Ectodermal cell (in vitro differentiated cells): ENCODE measurements around the gene GOLT1B.

ENCODE experiments used
- H3K27ac ChIP-seq: 2 replicates; pipeline ENCODE4 v1.7.0; 2013; ENCODE audit warnings: mild to moderate bottlenecking, low read depth, low read length; ENCODE audit not compliant: insufficient read depth, poor library complexity, severe bottlenecking
- H3K27me3 ChIP-seq: 2 replicates; pipeline ENCODE4 v1.7.0; 2013; ENCODE audit warnings: mild to moderate bottlenecking, low read length; ENCODE audit not compliant: insufficient read depth, control insufficient read depth, poor library complexity, severe bottlenecking
- H3K36me3 ChIP-seq: one replicate; pipeline ENCODE4 v1.7.0; 2013; ENCODE audit warnings: low read length; ENCODE audit not compliant: control insufficient read depth, insufficient read depth
- H3K4me1 ChIP-seq: one replicate; pipeline ENCODE4 v1.7.0; 2013; ENCODE audit warnings: low read length; ENCODE audit not compliant: control insufficient read depth, insufficient read depth
- H3K4me3 ChIP-seq: 2 replicates; pipeline ENCODE4 v1.7.0; 2013; ENCODE audit warnings: low read depth, low read length, control low read depth; ENCODE audit not compliant: insufficient read depth
- H3K9me3 ChIP-seq: 2 replicates; pipeline ENCODE4 v1.7.0; 2013; ENCODE audit warnings: mild to moderate bottlenecking, low read length, moderate library complexity; ENCODE audit not compliant: control insufficient read depth
- WGBS, 2 experiments: methylation state at CpG; one replicate each; pipeline ENCODE4 v1.1.7; 2013; ENCODE audit warnings: missing lambda C conversion rate in 2 of 2; 5-methylcytosine and 5-hydroxymethylcytosine counted together

Gene GOLT1B

GRCh38 chr12:21539797-21540196 is 38.2 kb downstream of the GOLT1B start:
- no peaks in the 10 kb centered on the region for H3K27me3 ChIP-seq
- H3K9me3 ChIP-seq: no peaks in the 10 kb centered on the region
- no peaks in the 10 kb centered on the region for H3K36me3 ChIP-seq
- no peak overlapping the region for H3K4me3 ChIP-seq
- no peak overlapping the region for H3K27ac ChIP-seq
- H3K4me1 ChIP-seq: no peaks in the 10 kb centered on the region

GRCh38 chr12:21541773-21542172 is 40.2 kb downstream of the GOLT1B start:
- WGBS, 2 experiments: 83 to 93% methylated on average over 6 of the region's 6 CpGs
- no peaks in the 10 kb centered on the region for H3K4me1 ChIP-seq
- H3K9me3 ChIP-seq: no peaks in the 10 kb centered on the region
- H3K4me3 ChIP-seq: no peak overlapping the region
- H3K27ac ChIP-seq: no peak overlapping the region
- H3K27me3 ChIP-seq: no peaks in the 10 kb centered on the region
- H3K36me3 ChIP-seq: no peaks in the 10 kb centered on the region

- WGBS, 2 experiments: 93 to 94% methylated on average over 5 of the region's 5 CpGs
- H3K27ac ChIP-seq: no peak overlapping the region
- H3K9me3 ChIP-seq: no peaks in the 10 kb centered on the region
- no peak overlapping the region for H3K4me3 ChIP-seq
- H3K36me3 ChIP-seq: no peaks in the 10 kb centered on the region
- no peaks in the 10 kb centered on the region for H3K4me1 ChIP-seq
- H3K27me3 ChIP-seq: no peaks in the 10 kb centered on the region
Measured at GRCh38 chr12:21542403-21542802, 40.8 kb downstream of the GOLT1B start.

DNA sequence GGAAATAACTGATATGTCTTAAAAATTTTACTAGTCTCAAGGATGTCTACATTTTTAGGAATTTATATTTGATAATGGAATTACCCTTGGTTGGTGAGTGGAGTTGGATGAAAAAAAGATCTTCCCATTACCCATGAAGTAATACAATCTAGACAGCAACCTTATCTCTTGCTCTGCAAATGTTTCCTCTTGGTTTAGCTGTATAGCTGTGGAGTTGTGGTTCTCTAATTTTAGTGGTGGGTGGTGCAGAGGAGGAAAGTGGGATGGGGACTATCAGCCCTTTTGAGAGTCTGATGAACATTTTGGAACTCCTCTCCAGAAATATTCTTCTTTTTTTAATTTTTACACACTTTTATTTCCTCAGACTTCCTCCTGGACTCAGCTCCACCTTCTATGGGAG is 41.6 kb downstream of the GOLT1B start:
- Histone ChIP-seq H3K4me1 (no peaks in the 10 kb centered on the region), H3K36me3 (no peaks in the 10 kb centered on the region), H3K9me3 (no peaks in the 10 kb centered on the region), H3K27me3 (no peaks in the 10 kb centered on the region), H3K4me3 (no peak overlapping the region), H3K27ac (no peak overlapping the region)

GRCh38 chr12:21545557-21545956 is 44.0 kb downstream of the GOLT1B start:
- H3K9me3 ChIP-seq: no peaks in the 10 kb centered on the region
- no peak overlapping the region for H3K27ac ChIP-seq
- no peaks in the 10 kb centered on the region for H3K27me3 ChIP-seq
- WGBS, 2 experiments: 92% methylated on average over 2 of the region's 2 CpGs; no CpG with 5 or more reads in 1 of the 2 experiments
- H3K36me3 ChIP-seq: no peaks in the 10 kb centered on the region
- H3K4me1 ChIP-seq: no peaks in the 10 kb centered on the region
- no peak overlapping the region for H3K4me3 ChIP-seq

GRCh38 chr12:21546716-21547115 is 45.1 kb downstream of the GOLT1B start:
- H3K27me3 ChIP-seq: no peaks in the 10 kb centered on the region
- no peaks in the 10 kb centered on the region for H3K9me3 ChIP-seq
- no peak overlapping the region for H3K4me3 ChIP-seq
- no peak overlapping the region for H3K27ac ChIP-seq
- WGBS, 2 experiments: 0% methylated on average over 1 of the region's 1 CpG
- H3K4me1 ChIP-seq: no peaks in the 10 kb centered on the region
- no peaks in the 10 kb centered on the region for H3K36me3 ChIP-seq

DNA sequence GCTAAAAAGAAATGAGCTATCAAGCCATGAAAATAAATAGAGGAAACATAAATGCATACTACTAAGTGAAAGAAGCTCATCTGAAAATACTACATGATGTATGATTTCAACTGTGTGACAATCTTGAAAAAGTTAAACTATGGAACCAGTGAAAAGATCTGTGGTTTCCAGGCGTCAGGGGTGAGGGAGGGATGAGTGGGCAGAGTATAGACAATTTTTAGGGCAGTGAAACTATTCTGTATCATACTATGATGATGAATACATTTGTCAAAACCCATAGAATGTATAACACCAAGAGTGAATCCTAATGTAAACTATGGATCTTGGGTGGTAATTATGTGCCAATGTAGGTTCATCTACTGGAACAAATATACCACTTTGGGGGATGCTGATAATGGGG is 45.8 kb downstream of the GOLT1B start:
- no peaks in the 10 kb centered on the region for H3K9me3 ChIP-seq
- no peaks in the 10 kb centered on the region for H3K27me3 ChIP-seq
- H3K36me3 ChIP-seq: no peaks in the 10 kb centered on the region
- 69 to 93% methylated on average over 1 of the region's 1 CpG for WGBS, 2 experiments
- no peaks in the 10 kb centered on the region for H3K4me1 ChIP-seq
- no peak overlapping the region for H3K27ac ChIP-seq
- no peak overlapping the region for H3K4me3 ChIP-seq

- Histone ChIP-seq H3K9me3 (no peaks in the 10 kb centered on the region), H3K27me3 (no peaks in the 10 kb centered on the region), H3K4me3 (no peak overlapping the region), H3K36me3 (no peaks in the 10 kb centered on the region), H3K27ac (no peak overlapping the region), H3K4me1 (no peaks in the 10 kb centered on the region)
- 86 to 89% methylated on average over 3 to 4 of the region's 4 CpGs for WGBS, 2 experiments
Measured at GRCh38 chr12:21551841-21552465, 50.4 kb downstream of the GOLT1B start.

DNA sequence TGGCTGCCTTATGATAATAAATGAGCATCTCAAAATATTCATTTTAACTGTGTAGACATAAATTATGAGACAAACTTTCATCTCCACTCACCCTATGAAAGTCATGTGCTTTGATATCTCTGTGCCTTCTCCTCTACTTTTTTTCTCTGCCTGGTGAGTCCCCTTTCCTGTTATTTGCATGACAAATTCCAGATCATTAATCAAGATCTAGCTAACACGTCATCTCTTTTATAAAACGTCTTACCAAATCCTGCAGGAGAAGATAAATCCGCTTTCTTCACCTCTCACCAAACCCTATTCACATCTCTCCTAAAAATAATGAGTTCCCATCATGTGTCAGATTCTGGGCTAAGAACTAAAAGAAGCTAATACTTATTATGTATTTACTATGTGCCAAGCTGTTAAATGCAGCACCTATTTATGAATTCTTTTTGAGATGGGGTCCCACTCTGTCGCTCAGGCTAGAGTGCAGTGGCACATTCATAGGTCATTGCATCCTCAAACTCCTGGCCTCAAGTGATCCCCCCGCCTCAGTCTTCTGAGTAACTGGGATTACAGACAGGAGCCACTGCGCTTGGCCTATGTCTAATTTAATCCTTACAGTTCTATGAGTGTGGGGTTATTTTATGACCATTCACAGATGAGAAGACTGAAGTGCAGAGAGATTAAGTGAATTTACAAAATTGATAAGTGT is 51.2 kb downstream of the GOLT1B start:
- no peaks in the 10 kb centered on the region for H3K36me3 ChIP-seq
- no peaks in the 10 kb centered on the region for H3K27me3 ChIP-seq
- no peak overlapping the region for H3K27ac ChIP-seq
- no peaks in the 10 kb centered on the region for H3K9me3 ChIP-seq
- no peaks in the 10 kb centered on the region for H3K4me1 ChIP-seq
- H3K4me3 ChIP-seq: no peak overlapping the region
- 74 to 79% methylated on average over 6 of the region's 6 CpGs for WGBS, 2 experiments

DNA sequence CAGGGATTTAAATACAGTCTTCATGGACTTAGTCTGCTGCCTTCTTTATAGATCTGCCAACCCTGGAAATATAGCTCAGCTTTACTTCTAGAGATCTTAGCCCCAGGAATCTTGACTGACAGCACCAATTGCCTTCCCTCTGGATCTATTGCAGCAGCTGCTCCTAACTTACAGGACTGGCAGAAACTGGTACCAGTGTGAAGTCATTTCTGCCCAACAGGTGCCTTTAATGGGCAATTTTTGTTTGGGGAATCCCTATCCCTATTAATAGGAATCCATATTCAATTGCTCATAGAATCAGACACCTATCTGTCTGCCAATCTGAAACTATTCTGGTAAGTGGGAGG is 51.7 kb downstream of the GOLT1B start:
- no peak overlapping the region for H3K27ac ChIP-seq
- H3K4me1 ChIP-seq: no peaks in the 10 kb centered on the region

More for the DNA sequence above, 51.7 kb downstream of the GOLT1B start:
- H3K9me3 ChIP-seq: no peaks in the 10 kb centered on the region
- no peaks in the 10 kb centered on the region for H3K36me3 ChIP-seq
- no peaks in the 10 kb centered on the region for H3K27me3 ChIP-seq
- no peak overlapping the region for H3K4me3 ChIP-seq
